ENCODE measurements around the gene POLR3C.
"Not testable (repeated sequence)": the region's sequence is repeated elsewhere in the genome, so short reads cannot be mapped to it uniquely, and the experiment has no call there.

The POLR3C gene

DNA sequence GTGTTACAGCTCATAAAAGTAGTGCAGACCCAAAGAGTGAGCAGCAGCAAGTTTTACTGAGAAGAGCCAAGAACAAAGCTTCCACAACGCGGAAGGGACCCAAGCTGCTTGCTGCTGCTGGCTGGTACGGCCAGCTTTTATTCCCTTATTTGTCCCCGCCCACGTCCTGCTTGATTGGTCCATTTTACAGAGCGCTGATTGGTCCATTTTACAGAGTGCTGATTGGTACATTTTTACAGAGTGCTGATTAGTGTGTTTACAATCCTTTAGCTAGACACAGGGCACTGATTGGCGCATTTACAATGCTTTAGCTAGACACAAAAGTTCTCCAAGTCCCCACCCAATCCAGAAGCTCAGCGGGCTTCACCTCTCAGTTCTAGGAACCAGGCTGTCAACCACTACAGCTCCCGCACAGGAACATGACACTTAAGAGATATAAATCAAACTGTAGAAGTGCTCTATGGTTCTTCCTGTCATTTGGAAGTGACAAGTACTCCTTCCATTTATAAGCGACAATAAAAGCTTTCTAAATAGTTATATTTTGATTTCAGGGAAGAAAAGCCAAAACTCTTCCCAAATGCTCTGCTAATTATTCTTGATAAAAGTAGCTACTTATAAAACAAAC lies 28.6 kb upstream of the POLR3C start:
- no peak for DNase-seq (ENCODE audit: low read depth)
- Histone ChIP-seq H3K9me3 (ENCODE audit: control insufficient read depth, low read length) (no peaks in the 10 kb centered on the region), H3K9ac (ENCODE audit: low read length) (no peak overlapping the region), H3K4me1 (ENCODE audit: control insufficient read depth, insufficient read depth, low read length) (peaks cover 6% of the 10 kb centered on the region), H3K36me3 (ENCODE audit: control insufficient read depth, insufficient read depth, low read length, severe bottlenecking) (peaks cover 12% of the 10 kb centered on the region), H3K4me3 (ENCODE audit: low read length) (no peak overlapping the region), H3K27me3 (replicated peaks; ENCODE audit: control insufficient read depth, insufficient read depth, low read length) (no peaks in the 10 kb centered on the region)

DNA sequence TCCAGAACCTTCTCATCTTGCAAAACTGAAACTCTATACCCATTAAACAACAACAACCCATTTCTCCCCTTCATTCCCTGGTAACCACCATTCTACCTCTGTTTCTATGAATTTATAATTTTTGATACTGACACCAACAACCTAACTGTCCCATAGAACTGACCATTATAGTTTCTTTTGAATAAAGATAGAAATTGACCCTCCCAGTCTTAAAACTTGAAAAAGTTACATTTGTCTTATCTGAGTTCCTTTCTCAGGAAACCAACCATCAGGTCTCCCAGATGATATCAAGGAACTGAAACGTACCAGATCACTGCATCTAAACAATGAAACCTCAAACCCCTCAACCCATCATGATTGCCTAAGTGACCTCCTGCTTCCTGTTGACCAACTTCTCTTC lies 27.2 kb upstream of the POLR3C start:
- Histone ChIP-seq H3K27me3 (replicated peaks; ENCODE audit: control insufficient read depth, insufficient read depth, low read length) (no peaks in the 10 kb centered on the region), H3K4me1 (ENCODE audit: control insufficient read depth, insufficient read depth, low read length) (peaks cover 16% of the 10 kb centered on the region), H3K9me3 (ENCODE audit: control insufficient read depth, low read length) (no peaks in the 10 kb centered on the region), H3K4me3 (ENCODE audit: low read length) (no peak overlapping the region), H3K9ac (ENCODE audit: low read length) (no peak overlapping the region), H3K36me3 (ENCODE audit: control insufficient read depth, insufficient read depth, low read length, severe bottlenecking) (peaks cover 12% of the 10 kb centered on the region)
- no peak for DNase-seq (ENCODE audit: low read depth)

DNA sequence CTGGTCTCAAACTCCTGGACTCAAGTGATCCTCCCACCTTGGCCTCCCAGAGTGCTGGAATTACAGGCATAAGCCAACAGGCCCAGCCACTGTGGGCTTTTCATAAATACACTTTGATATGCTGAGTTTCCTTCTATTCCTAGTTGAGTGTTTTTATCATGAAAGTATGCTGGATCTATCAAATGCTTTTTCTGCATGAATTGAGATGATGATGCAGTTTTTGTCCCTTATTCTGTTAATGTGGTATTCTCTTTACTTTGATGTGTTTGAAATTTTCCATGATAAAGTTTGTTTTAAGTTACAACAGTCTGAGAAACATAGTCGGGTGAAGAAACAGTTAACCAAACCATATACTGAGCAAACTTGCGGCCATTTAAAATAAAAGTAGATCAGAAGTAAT lies 24.2 kb upstream of the POLR3C start:
- no peak for DNase-seq (ENCODE audit: low read depth)
- no peak overlapping the region for H3K4me3 ChIP-seq (ENCODE audit: low read length)
- no peaks in the 10 kb centered on the region for H3K9me3 ChIP-seq (ENCODE audit: control insufficient read depth, low read length)
- no peak overlapping the region for H3K9ac ChIP-seq (ENCODE audit: low read length)
- H3K36me3 ChIP-seq (ENCODE audit: control insufficient read depth, insufficient read depth, low read length, severe bottlenecking): no peaks in the 10 kb centered on the region
- H3K27me3 ChIP-seq (replicated peaks; ENCODE audit: control insufficient read depth, insufficient read depth, low read length): no peaks in the 10 kb centered on the region
- peaks cover 35% of the 10 kb centered on the region for H3K4me1 ChIP-seq (ENCODE audit: control insufficient read depth, insufficient read depth, low read length)

DNA sequence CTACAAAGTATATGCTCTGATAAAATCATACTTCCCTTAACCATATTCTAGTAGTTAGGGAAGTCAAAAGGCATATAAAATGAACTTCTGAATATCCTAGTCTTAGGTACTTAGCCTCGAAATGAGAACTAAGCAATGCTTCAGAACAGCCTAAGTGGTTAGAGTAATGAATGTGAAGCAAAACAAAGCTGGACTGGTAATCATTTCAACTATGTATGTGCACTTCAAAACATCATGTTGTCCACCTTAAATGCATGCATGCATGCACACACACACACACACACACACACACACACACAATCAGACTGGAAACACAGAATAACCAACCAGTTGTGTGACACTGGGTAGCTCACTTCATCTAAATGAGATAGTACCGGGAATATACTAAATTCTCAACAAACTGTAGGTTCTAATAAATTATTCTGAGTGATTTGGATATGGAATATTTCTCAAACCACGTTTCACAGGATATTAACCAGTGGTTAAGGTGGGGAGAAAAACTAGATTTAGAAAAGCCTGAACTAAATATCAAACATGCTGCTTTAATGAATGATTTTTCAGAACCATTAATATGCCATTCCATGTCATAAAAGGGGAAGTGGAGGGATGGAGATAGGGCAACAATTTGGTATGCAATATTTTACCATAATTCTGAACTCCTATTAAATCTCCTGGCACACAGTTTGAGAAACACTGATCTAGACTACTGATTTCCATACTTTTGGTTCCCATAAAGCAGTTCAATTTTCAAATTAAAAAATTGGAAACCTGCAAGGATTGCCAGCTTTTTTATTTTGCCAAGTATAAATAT lies 19.6 kb upstream of the POLR3C start:
- Histone ChIP-seq H3K36me3 (ENCODE audit: control insufficient read depth, insufficient read depth, low read length, severe bottlenecking) (no peaks in the 10 kb centered on the region), H3K4me1 (ENCODE audit: control insufficient read depth, insufficient read depth, low read length) (peaks cover 42% of the 10 kb centered on the region)
- no peak for DNase-seq (ENCODE audit: low read depth)

DNA sequence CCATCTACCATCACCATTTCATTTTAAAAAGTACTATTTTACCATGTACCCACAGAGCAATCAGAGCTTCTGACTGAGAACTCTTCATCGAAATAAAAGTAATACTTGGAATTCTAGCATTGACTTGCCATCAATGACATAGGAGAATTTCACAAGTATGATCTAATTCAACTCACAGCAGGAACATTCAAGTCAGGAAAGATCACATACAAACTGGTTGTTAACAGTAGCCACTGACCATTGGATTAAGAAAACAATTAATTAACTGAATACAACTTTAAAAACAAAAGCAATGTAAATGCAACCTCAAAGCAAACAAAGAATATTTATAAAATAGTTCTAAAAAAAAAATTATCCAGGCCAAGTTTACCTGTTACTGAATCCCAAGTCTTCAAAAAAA lies 18.9 kb upstream of the POLR3C start:
- H3K4me3 ChIP-seq (ENCODE audit: low read length): no peak overlapping the region
- H3K27me3 ChIP-seq (replicated peaks; ENCODE audit: control insufficient read depth, insufficient read depth, low read length): no peaks in the 10 kb centered on the region
- no peaks in the 10 kb centered on the region for H3K36me3 ChIP-seq (ENCODE audit: control insufficient read depth, insufficient read depth, low read length, severe bottlenecking)
- DNase-seq (ENCODE audit: low read depth): peak; percentile 28
- H3K9ac ChIP-seq (ENCODE audit: low read length): no peak overlapping the region
- H3K4me1 ChIP-seq (ENCODE audit: control insufficient read depth, insufficient read depth, low read length): peaks cover 39% of the 10 kb centered on the region
- H3K9me3 ChIP-seq (ENCODE audit: control insufficient read depth, low read length): no peaks in the 10 kb centered on the region

More for the DNA sequence above, 19.6 kb upstream of the POLR3C start:
- Histone ChIP-seq H3K4me3 (ENCODE audit: low read length) (no peak overlapping the region), H3K27me3 (replicated peaks; ENCODE audit: control insufficient read depth, insufficient read depth, low read length) (no peaks in the 10 kb centered on the region), H3K9ac (ENCODE audit: low read length) (no peak overlapping the region), H3K9me3 (ENCODE audit: control insufficient read depth, low read length) (no peaks in the 10 kb centered on the region)

DNA sequence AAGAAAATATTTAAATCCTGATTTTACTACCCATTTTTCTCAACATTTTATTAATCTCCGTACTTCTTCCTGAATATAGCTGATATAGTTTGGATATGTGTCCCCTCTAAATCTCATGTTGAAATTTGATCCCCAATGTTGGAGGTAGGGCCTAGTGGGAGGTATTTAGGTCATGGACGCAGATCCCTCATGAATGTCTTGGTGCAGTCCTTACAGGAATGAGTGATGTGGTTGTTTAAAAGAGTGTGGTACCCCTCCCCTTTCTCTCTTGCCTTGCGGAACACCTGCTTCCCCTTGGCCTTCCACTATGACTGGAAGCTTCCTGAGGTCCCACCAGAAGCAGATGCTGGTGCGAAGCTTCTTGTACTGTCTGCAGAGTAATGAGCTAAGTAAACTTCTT lies 17.6 kb upstream of the POLR3C start:
- Histone ChIP-seq H3K36me3 (ENCODE audit: control insufficient read depth, insufficient read depth, low read length, severe bottlenecking) (no peaks in the 10 kb centered on the region), H3K4me1 (ENCODE audit: control insufficient read depth, insufficient read depth, low read length) (peaks cover 26% of the 10 kb centered on the region)
- no peak for DNase-seq (ENCODE audit: low read depth)

DNA sequence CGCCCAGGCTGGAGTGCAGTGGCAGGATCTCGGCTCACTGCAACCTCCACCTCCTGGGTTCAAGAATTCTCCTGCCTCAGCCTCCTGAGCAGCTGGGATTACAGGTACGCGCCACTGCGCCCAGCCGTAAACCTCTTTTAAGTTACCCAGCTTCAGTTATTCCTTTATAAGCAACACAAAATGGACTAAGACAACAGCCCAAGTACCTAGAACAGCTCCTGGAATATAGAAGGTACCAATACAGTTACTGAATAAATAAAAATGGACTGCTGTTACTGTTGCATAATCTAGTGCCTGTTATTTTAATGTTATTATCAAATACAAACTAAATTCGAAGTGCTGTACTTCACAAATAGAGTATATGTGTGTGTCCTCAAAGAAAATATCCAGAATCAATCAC lies 17.2 kb upstream of the POLR3C start:
- Histone ChIP-seq H3K9ac (ENCODE audit: low read length) (no peak overlapping the region), H3K4me1 (ENCODE audit: control insufficient read depth, insufficient read depth, low read length) (peaks cover 26% of the 10 kb centered on the region), H3K27me3 (replicated peaks; ENCODE audit: control insufficient read depth, insufficient read depth, low read length) (no peaks in the 10 kb centered on the region), H3K9me3 (ENCODE audit: control insufficient read depth, low read length) (no peaks in the 10 kb centered on the region), H3K4me3 (ENCODE audit: low read length) (no peak overlapping the region), H3K36me3 (ENCODE audit: control insufficient read depth, insufficient read depth, low read length, severe bottlenecking) (no peaks in the 10 kb centered on the region)
- no peak for DNase-seq (ENCODE audit: low read depth)

More for the DNA sequence above, 17.6 kb upstream of the POLR3C start:
- H3K9me3 ChIP-seq (ENCODE audit: control insufficient read depth, low read length): no peaks in the 10 kb centered on the region
- no peak overlapping the region for H3K9ac ChIP-seq (ENCODE audit: low read length)
- no peaks in the 10 kb centered on the region for H3K27me3 ChIP-seq (replicated peaks; ENCODE audit: control insufficient read depth, insufficient read depth, low read length)
- H3K4me3 ChIP-seq (ENCODE audit: low read length): no peak overlapping the region

DNA sequence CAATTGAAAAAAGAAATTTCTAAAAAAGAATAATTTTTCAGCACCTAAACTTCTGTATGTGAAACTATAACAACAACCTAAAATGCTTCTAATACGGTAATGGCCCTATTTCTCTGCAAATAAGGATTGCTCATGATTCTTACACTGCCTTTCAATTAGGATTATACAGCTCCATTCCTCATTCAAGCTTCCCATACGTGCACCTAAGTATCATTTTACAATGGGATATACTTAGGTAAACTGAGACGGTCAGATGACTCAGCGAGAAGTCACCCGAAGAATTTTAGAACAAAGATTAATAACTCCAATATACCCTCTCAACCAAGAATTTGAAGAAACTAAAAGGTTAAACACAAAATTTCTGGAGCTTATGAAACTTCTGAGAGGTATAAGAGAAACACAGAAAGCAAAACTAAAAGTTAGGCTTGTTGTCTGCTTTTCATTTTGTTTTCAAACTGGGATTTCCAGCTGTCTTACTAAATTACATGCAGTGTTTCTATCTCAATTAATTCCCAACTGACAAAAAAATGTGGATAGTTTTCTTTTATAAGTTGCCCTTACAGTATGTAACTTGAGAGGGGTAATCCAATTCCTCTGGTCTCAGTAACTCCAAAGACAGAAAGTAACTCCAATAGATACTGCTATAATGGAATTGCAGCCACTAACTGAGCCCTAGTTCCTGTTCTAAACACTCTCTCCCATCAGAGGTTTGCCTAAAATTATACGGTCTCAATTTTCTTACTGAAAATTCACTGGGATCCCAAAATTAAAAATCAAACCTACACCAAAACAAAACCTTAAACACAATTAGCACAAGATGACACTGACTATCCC lies 10.8 kb upstream of the POLR3C start:
- H3K27me3 ChIP-seq (replicated peaks; ENCODE audit: control insufficient read depth, insufficient read depth, low read length); H3K4me3 ChIP-seq (ENCODE audit: low read length); H3K9me3 ChIP-seq (ENCODE audit: control insufficient read depth, low read length); DNase-seq (ENCODE audit: low read depth); H3K9ac ChIP-seq (ENCODE audit: low read length); H3K36me3 ChIP-seq (ENCODE audit: control insufficient read depth, insufficient read depth, low read length, severe bottlenecking); H3K4me1 ChIP-seq (ENCODE audit: control insufficient read depth, insufficient read depth, low read length): not testable (repeated sequence)

DNA sequence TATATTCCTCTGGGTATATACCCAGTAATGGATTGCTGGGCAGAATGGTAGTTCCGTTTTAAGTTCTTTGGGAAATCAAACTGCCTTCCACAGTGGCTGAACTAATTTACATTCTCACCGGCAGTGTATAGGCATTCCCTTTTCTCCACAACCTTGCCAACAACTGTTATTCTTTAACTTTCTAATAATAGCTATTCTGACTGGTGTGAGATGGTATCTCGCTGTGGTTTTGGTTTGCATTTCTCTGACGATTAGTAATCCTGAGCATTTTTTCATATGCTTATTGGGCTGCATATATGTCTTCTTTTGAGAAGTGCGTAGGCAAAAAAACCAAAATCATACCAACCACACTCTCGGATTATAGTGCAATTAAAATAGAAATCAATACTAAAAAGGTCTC lies 5.9 kb upstream of the POLR3C start:
- not testable (repeated sequence) for H3K4me1 ChIP-seq (ENCODE audit: control insufficient read depth, insufficient read depth, low read length); H3K9ac ChIP-seq (ENCODE audit: low read length); H3K27me3 ChIP-seq (replicated peaks; ENCODE audit: control insufficient read depth, insufficient read depth, low read length); H3K36me3 ChIP-seq (ENCODE audit: control insufficient read depth, insufficient read depth, low read length, severe bottlenecking); H3K9me3 ChIP-seq (ENCODE audit: control insufficient read depth, low read length); H3K4me3 ChIP-seq (ENCODE audit: low read length)
- peak; percentile 55 for DNase-seq (ENCODE audit: low read depth)

DNA sequence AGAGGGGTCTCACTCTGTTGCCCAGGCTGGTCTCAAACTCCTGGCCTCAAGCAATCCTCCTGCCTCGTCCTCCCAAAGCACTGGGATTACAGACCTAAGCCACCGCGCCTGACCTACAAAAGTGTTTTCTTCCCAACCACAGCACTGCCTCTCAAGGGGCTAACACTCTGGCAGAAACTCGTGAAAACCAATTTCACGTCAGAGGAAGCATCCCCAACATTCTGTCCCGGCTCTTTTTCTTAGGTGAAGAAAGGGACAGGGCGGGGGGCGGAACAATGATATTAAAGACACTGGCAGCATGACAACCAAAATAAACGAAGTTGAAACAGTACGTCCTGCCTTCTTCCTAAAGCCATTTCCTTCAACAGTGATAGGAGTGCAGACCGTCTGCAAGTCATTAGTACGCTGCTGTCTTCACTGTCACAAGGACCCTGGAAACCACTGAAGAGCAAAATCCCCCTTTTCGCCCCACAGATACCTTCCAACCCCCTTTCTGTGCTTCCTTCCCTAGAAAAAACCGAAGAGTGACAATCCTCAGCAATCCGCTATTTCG lies 1.1 kb upstream of the POLR3C start:
- DNase-seq (ENCODE audit: low read depth); H3K4me1 ChIP-seq (ENCODE audit: control insufficient read depth, insufficient read depth, low read length); H3K9me3 ChIP-seq (ENCODE audit: control insufficient read depth, low read length); H3K27me3 ChIP-seq (replicated peaks; ENCODE audit: control insufficient read depth, insufficient read depth, low read length); H3K9ac ChIP-seq (ENCODE audit: low read length): not testable (repeated sequence)
- peaks cover 17% of the 10 kb centered on the region for H3K36me3 ChIP-seq (ENCODE audit: control insufficient read depth, insufficient read depth, low read length, severe bottlenecking)
- H3K4me3 ChIP-seq (ENCODE audit: low read length): peak overlapping the region; percentile 65

DNA sequence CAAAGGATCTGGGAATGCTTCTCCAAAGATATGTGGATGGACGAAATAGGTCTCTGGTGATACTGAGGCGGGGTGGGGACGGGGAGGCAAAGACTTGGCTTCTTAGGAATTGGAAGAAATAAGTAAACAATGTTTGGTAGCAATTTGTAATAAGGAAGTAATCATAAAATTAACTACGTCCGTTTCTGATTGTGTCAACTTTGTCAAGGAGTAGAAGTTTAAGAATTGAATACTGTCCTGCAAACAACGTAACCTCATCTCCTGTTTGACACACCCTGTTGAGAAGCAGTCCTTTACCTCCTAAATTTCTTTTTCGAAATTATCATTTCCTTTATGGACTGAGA lies 471 bp downstream of the POLR3C start:
- Histone ChIP-seq H3K4me3 (ENCODE audit: low read length) (peak overlapping the region; percentile 98), H3K9ac (ENCODE audit: low read length) (peak overlapping the region; percentile 98), H3K4me1 (ENCODE audit: control insufficient read depth, insufficient read depth, low read length) (peaks cover 8% of the 10 kb centered on the region), H3K9me3 (ENCODE audit: control insufficient read depth, low read length) (no peaks in the 10 kb centered on the region), H3K27me3 (replicated peaks; ENCODE audit: control insufficient read depth, insufficient read depth, low read length) (no peaks in the 10 kb centered on the region), H3K36me3 (ENCODE audit: control insufficient read depth, insufficient read depth, low read length, severe bottlenecking) (peaks cover 33% of the 10 kb centered on the region)
- no peak for DNase-seq (ENCODE audit: low read depth)

Measured in adipocyte (in vitro differentiated cells).